Neural crest cell (in vitro differentiated cells): ENCODE measurements around the gene PPP1R1B. TPM values are rescaled to one million over a fixed set of nuclear protein-coding genes. Genes with fewer than 3 reads are reported as not detected.
A peak's percentile ranks its signal among the peaks of the same experiment; 100 is the strongest.

Source experiments
- DNase-seq: peaks from one replicate; pipeline ENCODE4 v3.0.0; 2021; ENCODE audit warnings: low read depth, mixed read lengths, low spot score
- H3K27ac Mint-ChIP-seq: one replicate; pipeline ENCODE4 v1.8.0; 2021; ENCODE audit warnings: mild to moderate bottlenecking, mixed read lengths; ENCODE audit not compliant: unreplicated experiment
- H3K27me3 Mint-ChIP-seq: 2 replicates; pipeline ENCODE4 v1.8.0; 2021; ENCODE audit warnings: low read depth, mild to moderate bottlenecking, mixed read lengths
- H3K36me3 Mint-ChIP-seq: 2 replicates; pipeline ENCODE4 v1.8.0; 2021; ENCODE audit warnings: low read depth, mild to moderate bottlenecking, mixed read lengths
- H3K4me1 Mint-ChIP-seq: 2 replicates; pipeline ENCODE4 v1.8.0; 2021; ENCODE audit warnings: mixed read lengths
- H3K4me3 Mint-ChIP-seq: one replicate; pipeline ENCODE4 v1.8.0; 2021; ENCODE audit warnings: mild to moderate bottlenecking, mixed read lengths
- H3K9me3 Mint-ChIP-seq: 2 replicates; pipeline ENCODE4 v1.8.0; 2021; ENCODE audit warnings: mixed read lengths
- CTCF ChIP-seq: fragments of 200-600 bp; sonication (generic); conservative IDR thresholded peaks from 2 replicates; pipeline ENCODE4 v1.5.0; 2021; ENCODE audit warnings: antibody characterized with exemption, mild to moderate bottlenecking
- total RNA-seq: library from RNA; stranded (reverse); gene quantifications from 2 replicates; pipeline ENCODE4 v1.2.1, GENCODE V29; 2021

PPP1R1B gene
- total RNA-seq, 1 donor from 2014 or later: not detected

- no peak for DNase-seq
- Mint-ChIP-seq H3K27me3 (no peaks in the 10 kb centered on the region), H3K4me3 (no peak overlapping the region), H3K36me3 (peaks cover 4% of the 10 kb centered on the region), H3K4me1 (no peaks in the 10 kb centered on the region), H3K9me3 (no peaks in the 10 kb centered on the region), H3K27ac (no peak overlapping the region)
- TF ChIP-seq CTCF: no peak
Measured at GRCh38 chr17:39678340-39679116, 51.8 kb downstream of the PPP1R1B start.

GRCh38 chr17:39679521-39680192, 52.9 kb downstream of the PPP1R1B start:
- no peak for DNase-seq
- peaks cover 7% of the 10 kb centered on the region for H3K36me3 Mint-ChIP-seq
- no peaks in the 10 kb centered on the region for H3K27me3 Mint-ChIP-seq
- no peak overlapping the region for H3K27ac Mint-ChIP-seq
- no peaks in the 10 kb centered on the region for H3K4me1 Mint-ChIP-seq
- no peak for TF ChIP-seq CTCF
- no peaks in the 10 kb centered on the region for H3K9me3 Mint-ChIP-seq
- no peak overlapping the region for H3K4me3 Mint-ChIP-seq

- Mint-ChIP-seq H3K4me3 (no peak overlapping the region), H3K4me1 (peaks cover 13% of the 10 kb centered on the region), H3K9me3 (peaks cover 3% of the 10 kb centered on the region), H3K27ac (peak overlapping the region; percentile 13), H3K36me3 (peaks cover 7% of the 10 kb centered on the region), H3K27me3 (no peaks in the 10 kb centered on the region)
- TF ChIP-seq CTCF: no peak
- no peak for DNase-seq
Measured at GRCh38 chr17:39683295-39683939, 56.7 kb downstream of the PPP1R1B start.

GRCh38 chr17:39684369-39685192, 57.8 kb downstream of the PPP1R1B start:
- H3K36me3 Mint-ChIP-seq: peaks cover 7% of the 10 kb centered on the region
- no peaks in the 10 kb centered on the region for H3K27me3 Mint-ChIP-seq
- H3K4me3 Mint-ChIP-seq: no peak overlapping the region
- DNase-seq: no peak
- TF ChIP-seq CTCF: no peak
- peaks cover 3% of the 10 kb centered on the region for H3K9me3 Mint-ChIP-seq
- H3K27ac Mint-ChIP-seq: no peak overlapping the region
- H3K4me1 Mint-ChIP-seq: peaks cover 21% of the 10 kb centered on the region

Other genes with a start within 250 kb of the PPP1R1B start
- gene FBXL20, start 225.3 kb upstream of the PPP1R1B start, total RNA-seq: 13.8 and 14.3 TPM in 2 replicates
- gene MED1, start 175.7 kb upstream of the PPP1R1B start, total RNA-seq: 63.4 and 65.0 TPM in 2 replicates
- 69.1 and 69.8 TPM in 2 replicates for gene CDK12, start 165.5 kb upstream of the PPP1R1B start, total RNA-seq
- gene NEUROD2, start 19.0 kb upstream of the PPP1R1B start, total RNA-seq: not detected in 2 replicates
- gene STARD3, start 10.2 kb downstream of the PPP1R1B start, total RNA-seq: 60.6 and 64.8 TPM in 2 replicates
- 1.9 and 2.8 TPM in 2 replicates for gene TCAP, start 38.4 kb downstream of the PPP1R1B start, total RNA-seq
- gene PNMT, start 41.5 kb downstream of the PPP1R1B start, total RNA-seq: 0.84 and 0.86 TPM in 2 replicates
- 18.2 and 21.7 TPM in 2 replicates for gene PGAP3, start 61.1 kb downstream of the PPP1R1B start, total RNA-seq
- 78.4 and 82.9 TPM in 2 replicates for gene ERBB2, start 73.1 kb downstream of the PPP1R1B start, total RNA-seq
- 35.6 and 36.8 TPM in 2 replicates for gene MIEN1, start 103.6 kb downstream of the PPP1R1B start, total RNA-seq
- not detected in 2 replicates for gene GRB7, start 111.0 kb downstream of the PPP1R1B start, total RNA-seq
- gene IKZF3, start 237.4 kb downstream of the PPP1R1B start, total RNA-seq: not detected in 2 replicates
- not detected in 2 replicates for gene ZPBP2, start 241.2 kb downstream of the PPP1R1B start, total RNA-seq